B cell (primary cell): Measurements from ENCODE around the gene RPL37.
A peak's percentile ranks its signal among the peaks of the same experiment; 100 is the strongest.

Experiments used
- EZH2 ChIP-seq: IDR thresholded peaks from 2 replicates; pipeline ENCODE4 v1.6.1; 2012; ENCODE audit warnings: borderline replicate concordance, low read depth, mild to moderate bottlenecking, moderate library complexity, low read length; ENCODE audit not compliant: insufficient read depth, poor library complexity, severe bottlenecking
- TF ChIP-seq, protein P1 (sequence below): fragments of 200-600 bp; IDR thresholded peaks from one replicate; pipeline ENCODE4 v1.8.0; 2022; ENCODE audit warnings: antibody characterized with exemption, mild to moderate bottlenecking

DNA sequence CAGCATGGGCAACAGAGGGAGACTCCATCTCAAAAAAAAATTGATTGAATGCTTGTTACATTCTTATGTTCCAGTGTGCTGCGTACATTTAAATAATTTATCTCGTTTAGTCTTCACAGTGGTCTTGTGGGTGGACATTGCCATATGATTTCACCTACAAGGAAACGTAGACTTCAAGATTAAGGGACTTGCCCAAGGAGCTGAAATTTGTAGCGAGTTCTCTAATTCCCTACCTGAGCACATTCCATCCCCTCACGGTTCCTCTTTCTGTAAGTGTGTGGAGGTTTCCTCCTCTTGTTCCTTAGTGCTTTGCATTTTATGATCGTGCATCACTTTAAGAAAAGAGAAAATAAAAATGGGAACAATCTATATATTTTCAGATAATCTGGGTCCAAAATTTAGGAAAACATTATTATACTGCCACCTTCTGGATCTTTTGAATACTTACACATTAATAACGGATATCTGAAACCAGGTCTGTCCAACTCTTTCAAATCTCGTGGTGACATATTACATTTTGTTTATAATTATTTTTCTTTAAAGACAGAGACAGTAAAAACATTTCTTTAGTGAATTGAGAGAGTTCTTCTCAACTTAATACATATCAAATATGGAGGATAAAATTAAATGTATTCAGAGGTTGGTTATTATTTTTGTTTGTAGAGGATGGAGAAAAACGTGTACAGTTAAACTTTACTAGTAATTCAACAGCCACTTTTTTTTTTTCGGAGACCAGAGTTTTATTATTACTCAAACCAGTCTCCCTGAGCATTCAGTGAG is 44.3 kb upstream of the RPL37 start:
- TF ChIP-seq, protein P1, sequence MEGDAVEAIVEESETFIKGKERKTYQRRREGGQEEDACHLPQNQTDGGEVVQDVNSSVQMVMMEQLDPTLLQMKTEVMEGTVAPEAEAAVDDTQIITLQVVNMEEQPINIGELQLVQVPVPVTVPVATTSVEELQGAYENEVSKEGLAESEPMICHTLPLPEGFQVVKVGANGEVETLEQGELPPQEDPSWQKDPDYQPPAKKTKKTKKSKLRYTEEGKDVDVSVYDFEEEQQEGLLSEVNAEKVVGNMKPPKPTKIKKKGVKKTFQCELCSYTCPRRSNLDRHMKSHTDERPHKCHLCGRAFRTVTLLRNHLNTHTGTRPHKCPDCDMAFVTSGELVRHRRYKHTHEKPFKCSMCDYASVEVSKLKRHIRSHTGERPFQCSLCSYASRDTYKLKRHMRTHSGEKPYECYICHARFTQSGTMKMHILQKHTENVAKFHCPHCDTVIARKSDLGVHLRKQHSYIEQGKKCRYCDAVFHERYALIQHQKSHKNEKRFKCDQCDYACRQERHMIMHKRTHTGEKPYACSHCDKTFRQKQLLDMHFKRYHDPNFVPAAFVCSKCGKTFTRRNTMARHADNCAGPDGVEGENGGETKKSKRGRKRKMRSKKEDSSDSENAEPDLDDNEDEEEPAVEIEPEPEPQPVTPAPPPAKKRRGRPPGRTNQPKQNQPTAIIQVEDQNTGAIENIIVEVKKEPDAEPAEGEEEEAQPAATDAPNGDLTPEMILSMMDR, result peak; percentile 83
- TF ChIP-seq EZH2, result no peak
